Parathyroid adenoma (tissue), 2 donors: ENCODE measurements around the gene TCHHL1.

Experiments
- H2AFZ ChIP-seq: fragments of 300-600 bp; sonication (generic); one replicate; pipeline ENCODE4 v1.7.0; 2017; ENCODE audit warnings: antibody characterized with exemption, mild to moderate bottlenecking
- H3K27ac ChIP-seq: fragments of 300-600 bp; sonication (generic); one replicate; pipeline ENCODE4 v1.7.0; 2017
- H3K27me3 ChIP-seq: fragments of 300-600 bp; sonication (generic); one replicate; pipeline ENCODE4 v1.7.0; 2017; ENCODE audit warnings: low read length; ENCODE audit not compliant: control insufficient read depth, insufficient read depth
- H3K36me3 ChIP-seq: fragments of 300-600 bp; sonication (generic); one replicate; pipeline ENCODE4 v1.7.0; 2017; ENCODE audit warnings: low read length; ENCODE audit not compliant: control insufficient read depth, insufficient read depth
- H3K4me1 ChIP-seq: fragments of 300-600 bp; sonication (generic); one replicate; pipeline ENCODE4 v1.7.0; 2017; ENCODE audit warnings: control low read depth
- H3K4me2 ChIP-seq: fragments of 300-600 bp; sonication (generic); one replicate; pipeline ENCODE4 v1.7.0; 2017; ENCODE audit warnings: low read length
- H3K4me3 ChIP-seq: fragments of 300-600 bp; sonication (generic); one replicate; pipeline ENCODE4 v1.7.0; 2017; ENCODE audit warnings: low read depth, low read length
- H3K79me2 ChIP-seq: fragments of 300-600 bp; sonication (generic); one replicate; pipeline ENCODE4 v1.7.0; 2017; ENCODE audit warnings: control low read depth
- H3K9ac ChIP-seq: fragments of 300-600 bp; sonication (generic); one replicate; pipeline ENCODE4 v1.7.0; 2017; ENCODE audit warnings: mild to moderate bottlenecking
- H3K9me3 ChIP-seq: fragments of 300-600 bp; sonication (generic); one replicate; pipeline ENCODE4 v1.7.0; 2017; ENCODE audit warnings: low read length; ENCODE audit not compliant: control insufficient read depth
- TF ChIP-seq, protein P1 (sequence below): fragments of 300-600 bp; sonication (generic); IDR thresholded peaks from one replicate; pipeline ENCODE4 v1.7.0; 2017; ENCODE audit warnings: antibody characterized with exemption, mild to moderate bottlenecking
- donor health status: primary hyperparathyroidism.

The TCHHL1 gene

DNA sequence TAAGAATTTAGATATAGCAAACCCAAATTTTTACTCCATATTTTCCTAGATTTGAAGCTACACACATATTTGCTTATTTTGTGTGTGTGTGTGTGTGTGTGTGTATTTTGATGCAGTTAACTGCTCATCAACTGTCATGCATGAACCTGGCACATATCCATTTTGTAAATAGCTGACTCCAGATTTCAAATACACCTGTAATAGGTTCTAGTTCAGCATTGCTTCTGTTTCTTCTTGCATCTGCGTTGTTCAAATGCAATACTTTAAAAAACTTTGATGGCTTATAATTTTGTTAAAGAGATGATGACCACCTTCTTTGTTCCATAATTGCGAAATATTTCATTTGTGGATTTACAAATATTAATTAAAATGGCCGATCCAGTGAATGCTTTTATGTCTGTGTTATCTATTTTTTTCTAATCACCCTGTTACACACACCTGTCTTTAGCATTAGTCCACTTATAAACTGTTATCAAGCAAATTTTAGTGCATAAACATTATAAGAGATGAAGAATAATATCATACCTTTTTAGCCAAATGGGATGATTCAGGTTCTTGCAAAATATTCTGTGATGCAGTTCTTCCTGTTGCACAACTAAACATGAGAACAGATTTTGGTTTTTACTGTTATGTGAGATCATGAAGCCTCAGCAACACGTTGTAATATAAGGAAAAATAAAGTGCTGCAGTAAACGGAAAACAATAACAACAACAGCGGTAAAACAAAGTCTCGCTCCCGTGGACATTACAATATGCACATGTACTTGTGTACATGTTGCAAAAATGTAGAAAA, 39.4 kb downstream of the TCHHL1 start:
- no peak overlapping the region for H2AFZ ChIP-seq
- no peaks in the 10 kb centered on the region for H3K79me2 ChIP-seq
- no peak overlapping the region for H3K4me2 ChIP-seq
- no peak overlapping the region for H3K4me3 ChIP-seq
- no peak overlapping the region for H3K9ac ChIP-seq
- TF ChIP-seq, protein P1, sequence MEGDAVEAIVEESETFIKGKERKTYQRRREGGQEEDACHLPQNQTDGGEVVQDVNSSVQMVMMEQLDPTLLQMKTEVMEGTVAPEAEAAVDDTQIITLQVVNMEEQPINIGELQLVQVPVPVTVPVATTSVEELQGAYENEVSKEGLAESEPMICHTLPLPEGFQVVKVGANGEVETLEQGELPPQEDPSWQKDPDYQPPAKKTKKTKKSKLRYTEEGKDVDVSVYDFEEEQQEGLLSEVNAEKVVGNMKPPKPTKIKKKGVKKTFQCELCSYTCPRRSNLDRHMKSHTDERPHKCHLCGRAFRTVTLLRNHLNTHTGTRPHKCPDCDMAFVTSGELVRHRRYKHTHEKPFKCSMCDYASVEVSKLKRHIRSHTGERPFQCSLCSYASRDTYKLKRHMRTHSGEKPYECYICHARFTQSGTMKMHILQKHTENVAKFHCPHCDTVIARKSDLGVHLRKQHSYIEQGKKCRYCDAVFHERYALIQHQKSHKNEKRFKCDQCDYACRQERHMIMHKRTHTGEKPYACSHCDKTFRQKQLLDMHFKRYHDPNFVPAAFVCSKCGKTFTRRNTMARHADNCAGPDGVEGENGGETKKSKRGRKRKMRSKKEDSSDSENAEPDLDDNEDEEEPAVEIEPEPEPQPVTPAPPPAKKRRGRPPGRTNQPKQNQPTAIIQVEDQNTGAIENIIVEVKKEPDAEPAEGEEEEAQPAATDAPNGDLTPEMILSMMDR, result no peak
- no peak overlapping the region for H3K27ac ChIP-seq
- no peaks in the 10 kb centered on the region for H3K27me3 ChIP-seq
- no peaks in the 10 kb centered on the region for H3K9me3 ChIP-seq
- peaks cover 5% of the 10 kb centered on the region for H3K4me1 ChIP-seq
- H3K36me3 ChIP-seq, result no peaks in the 10 kb centered on the region

DNA sequence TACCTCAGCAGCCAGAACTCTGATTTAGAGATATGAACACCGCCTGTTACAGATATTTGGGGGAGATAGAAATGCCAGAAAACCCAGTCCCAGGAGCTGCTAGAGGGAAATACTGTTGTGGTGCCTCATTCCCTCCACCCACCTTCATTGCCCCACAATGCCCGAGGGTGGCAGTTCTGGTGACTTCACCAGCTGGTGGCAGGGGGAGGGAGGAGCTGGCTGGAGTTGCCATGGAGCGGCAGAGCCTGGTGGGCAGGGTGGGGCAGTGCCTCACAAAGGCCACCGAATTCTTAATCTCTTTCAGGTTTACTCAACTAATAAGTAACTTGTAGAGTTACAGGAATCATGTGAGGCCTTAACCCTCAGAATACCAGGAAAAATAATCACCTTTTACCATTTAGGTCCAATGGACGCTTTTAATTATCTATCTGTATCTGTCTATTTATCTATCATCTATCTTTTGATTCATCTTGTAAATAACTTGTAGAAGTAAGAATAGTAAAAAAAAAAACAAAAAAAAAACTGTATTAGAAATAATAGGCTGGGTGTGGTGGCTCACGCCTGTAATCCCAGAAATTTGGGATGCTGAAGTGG, 40.4 kb downstream of the TCHHL1 start:
- H3K79me2 ChIP-seq, result no peaks in the 10 kb centered on the region
- H3K27me3 ChIP-seq, result no peaks in the 10 kb centered on the region
- no peaks in the 10 kb centered on the region for H3K9me3 ChIP-seq
- TF ChIP-seq, protein P1, result no peak
- H3K4me1 ChIP-seq, result peaks cover 5% of the 10 kb centered on the region
- peak overlapping the region; percentile 34 for H3K4me3 ChIP-seq
- peak overlapping the region; percentile 72 for H3K9ac ChIP-seq
- H3K36me3 ChIP-seq, result no peaks in the 10 kb centered on the region
- peak overlapping the region; percentile 35 for H3K4me2 ChIP-seq
- H2AFZ ChIP-seq, result peak overlapping the region; percentile 89
- peak overlapping the region; percentile 99 for H3K27ac ChIP-seq

DNA sequence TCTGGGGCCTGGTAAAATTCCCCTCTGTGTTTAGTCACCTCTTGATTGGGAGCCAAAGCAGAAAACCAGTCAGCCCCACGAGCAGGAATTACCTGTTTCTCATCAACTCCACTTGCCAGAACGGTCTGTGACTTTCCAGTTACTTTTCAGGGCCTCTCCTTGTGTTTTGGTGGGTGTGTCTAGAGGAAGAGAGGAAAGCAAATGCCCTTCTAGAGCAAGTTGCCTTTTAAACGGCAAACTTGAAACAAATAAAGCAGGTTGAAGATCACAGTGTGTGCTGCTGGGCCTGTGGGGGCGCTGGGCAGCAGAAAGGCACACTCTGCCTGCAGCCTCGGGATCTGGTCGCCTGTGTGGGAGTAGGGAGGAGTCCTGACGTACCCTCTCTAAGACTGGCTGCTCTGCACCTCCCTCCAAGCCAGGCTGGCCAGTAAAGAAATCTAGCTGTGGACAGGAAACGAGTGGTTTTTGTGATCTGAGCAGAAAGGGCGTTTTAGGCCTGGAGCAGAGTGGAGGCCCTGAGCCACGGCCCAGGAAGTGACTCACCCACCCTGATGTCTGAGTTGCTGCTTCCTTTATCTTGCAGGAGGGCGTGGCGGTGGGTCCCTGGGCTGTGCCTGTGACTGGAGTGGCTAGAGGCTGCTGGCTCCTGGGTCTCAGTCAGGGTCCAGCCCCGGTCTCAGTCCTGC, 41.0 kb downstream of the TCHHL1 start:
- no peaks in the 10 kb centered on the region for H3K36me3 ChIP-seq
- TF ChIP-seq, protein P1, result peak; percentile 39

DNA sequence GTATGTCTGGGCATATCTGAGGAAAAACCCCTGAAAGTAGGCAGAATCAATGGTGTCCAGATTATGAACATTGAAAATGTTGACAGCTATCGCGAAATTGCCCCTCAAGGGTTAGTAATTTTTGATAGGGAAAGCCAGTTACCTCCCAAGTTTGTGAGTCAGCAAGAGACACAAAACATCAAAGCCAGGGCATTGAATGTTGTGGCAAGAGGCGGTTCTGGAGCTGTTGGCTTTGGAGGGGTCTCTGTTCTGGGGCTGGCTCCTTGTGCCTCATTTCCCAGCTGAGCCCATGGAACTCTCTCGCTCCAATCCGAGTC, 41.5 kb downstream of the TCHHL1 start:
- Histone ChIP-seq H3K27me3 (no peaks in the 10 kb centered on the region), H3K9ac (peak overlapping the region; percentile 72), H2AFZ (peak overlapping the region; percentile 89), H3K4me3 (peak overlapping the region; percentile 34), H3K27ac (peak overlapping the region; percentile 99), H3K4me2 (peak overlapping the region; percentile 35), H3K4me1 (peaks cover 5% of the 10 kb centered on the region), H3K36me3 (no peaks in the 10 kb centered on the region), H3K79me2 (no peaks in the 10 kb centered on the region), H3K9me3 (no peaks in the 10 kb centered on the region)
- TF ChIP-seq, protein P1, result no peak

More for the DNA sequence above, 41.0 kb downstream of the TCHHL1 start:
- Histone ChIP-seq H3K27ac (peak overlapping the region; percentile 99), H3K4me2 (peak overlapping the region; percentile 35), H3K9ac (peak overlapping the region; percentile 72), H3K4me1 (peaks cover 5% of the 10 kb centered on the region), H3K4me3 (peak overlapping the region; percentile 34), H3K79me2 (no peaks in the 10 kb centered on the region), H2AFZ (peak overlapping the region; percentile 89), H3K9me3 (no peaks in the 10 kb centered on the region), H3K27me3 (no peaks in the 10 kb centered on the region)
